ENCODE data around the gene ARRB1.
"Not testable (repeated sequence)": the region's sequence is repeated elsewhere in the genome, so short reads cannot be mapped to it uniquely, and the experiment has no call there.

The ARRB1 gene

DNA sequence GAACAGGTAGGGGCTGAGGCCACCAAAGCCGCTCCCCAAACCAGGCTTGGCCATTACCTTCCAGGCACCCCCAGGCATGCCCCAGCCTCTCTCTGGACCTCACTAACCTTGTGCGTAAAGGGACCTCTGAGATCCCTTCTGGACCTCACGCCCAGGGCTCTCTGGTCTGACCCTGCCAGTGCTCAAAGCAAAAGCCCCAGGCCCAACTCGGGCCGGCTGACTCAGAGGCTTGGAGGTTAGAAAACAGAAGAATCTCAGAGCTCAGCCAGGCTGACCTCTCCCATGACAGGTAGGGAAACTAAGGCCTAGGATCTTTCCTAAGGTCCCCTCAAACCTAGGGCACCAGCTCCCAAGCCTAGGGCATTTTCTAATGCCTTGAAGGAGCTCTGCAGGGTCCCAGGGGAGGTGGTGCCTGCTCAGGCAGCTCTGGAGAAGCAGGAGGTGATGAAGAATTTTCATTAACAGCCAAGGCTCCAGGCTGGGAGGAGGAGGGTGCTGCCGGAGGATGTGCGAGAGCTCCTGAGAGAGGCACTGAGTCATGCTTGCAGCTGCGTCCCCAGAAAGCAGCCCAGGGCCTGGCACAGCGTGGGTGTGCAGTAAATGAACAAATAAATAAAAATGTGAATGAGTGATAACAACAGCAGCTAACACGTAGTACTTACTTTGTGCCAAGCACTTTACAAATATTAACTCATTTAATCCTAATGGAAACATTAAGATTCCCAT is 25.6 kb downstream of the ARRB1 start:
- in situ Hi-C loops (cut with MboI; ENCODE audit: low sequenced_read_pairs): no loop called here

DNA sequence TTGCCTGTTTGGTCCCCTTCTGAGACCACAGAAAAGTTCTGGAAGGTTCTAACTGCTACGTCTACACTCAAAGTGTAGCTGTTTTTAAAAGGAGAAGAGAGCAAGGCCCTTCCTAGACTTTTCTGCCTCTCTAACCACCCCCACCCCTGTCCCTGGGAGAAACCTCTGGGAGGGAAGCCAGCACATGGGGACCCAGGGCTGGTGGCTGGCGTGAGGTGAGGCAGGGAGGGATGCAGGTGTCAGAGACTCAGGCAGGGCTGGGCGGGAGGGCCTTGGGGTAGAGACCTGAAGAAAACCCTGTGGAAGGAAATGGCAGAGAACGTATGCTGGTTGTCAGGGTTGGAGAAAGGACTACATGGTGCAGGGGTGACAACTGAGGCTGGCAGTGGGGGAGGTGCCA is 26.7 kb downstream of the ARRB1 start:
- in situ Hi-C loops (cut with MboI; ENCODE audit: low sequenced_read_pairs): no loop called here

DNA sequence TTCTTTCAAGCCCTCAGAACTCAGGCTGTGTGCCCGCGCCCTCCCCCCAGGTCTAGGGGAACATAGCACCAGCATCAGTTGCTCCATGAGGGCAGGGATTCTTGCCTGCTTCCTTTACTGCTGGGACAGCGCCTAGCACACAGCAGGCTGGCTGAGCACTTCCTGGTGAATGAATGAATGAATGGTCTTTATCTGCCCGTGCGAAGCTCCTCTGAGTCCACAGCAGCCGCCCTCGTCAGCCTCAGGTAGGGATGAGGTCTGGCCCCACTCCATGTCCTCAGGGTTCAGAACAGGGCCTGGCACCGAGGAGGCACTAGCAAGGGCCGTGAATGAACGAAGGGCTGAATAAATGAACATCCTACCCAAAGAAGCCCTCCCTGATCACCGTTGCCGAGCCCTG is 27.3 kb downstream of the ARRB1 start:
- in situ Hi-C loops (cut with MboI; ENCODE audit: low sequenced_read_pairs): no loop called here

DNA sequence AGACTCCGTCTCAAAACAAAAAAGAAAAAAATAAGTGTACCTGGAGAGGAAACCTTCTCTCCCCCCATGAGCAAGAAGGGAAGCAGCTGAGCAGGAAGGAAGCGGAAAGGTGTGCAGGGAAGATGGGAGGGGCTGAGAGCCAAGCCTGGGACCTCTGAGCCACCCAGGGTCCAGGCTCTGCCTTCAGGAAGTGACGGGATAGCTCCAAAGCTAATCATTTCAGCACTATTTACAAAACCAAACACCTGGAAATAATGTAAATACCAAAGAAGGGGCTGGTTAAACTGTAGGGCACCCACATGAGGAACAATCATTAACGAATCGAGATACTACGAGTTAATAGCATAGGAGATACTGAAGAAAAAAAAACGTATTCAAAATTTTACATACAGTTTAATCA is 27.9 kb downstream of the ARRB1 start:
- in situ Hi-C loops (cut with MboI; ENCODE audit: low sequenced_read_pairs): no loop called here

DNA sequence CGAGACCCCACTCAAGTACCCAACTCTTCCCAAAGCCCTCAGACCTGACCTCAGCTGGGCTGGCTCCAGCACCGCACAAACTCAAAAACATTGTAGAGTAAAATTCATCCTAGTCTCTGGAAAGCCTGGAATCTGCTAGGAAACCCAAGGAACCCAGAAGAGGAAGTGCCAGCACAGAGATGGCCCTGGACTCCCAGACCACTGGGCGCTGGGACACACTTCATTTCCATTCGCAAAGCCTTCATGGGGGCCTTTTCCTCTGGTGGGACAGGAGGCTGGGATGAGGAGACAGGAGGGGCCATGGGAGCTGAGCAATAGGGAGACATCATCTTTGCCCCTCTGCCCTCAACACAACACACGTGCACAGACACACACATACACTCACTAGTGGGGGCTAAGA is 30.8 kb downstream of the ARRB1 start:
- in situ Hi-C loops (cut with MboI; ENCODE audit: low sequenced_read_pairs): no loop called here

DNA sequence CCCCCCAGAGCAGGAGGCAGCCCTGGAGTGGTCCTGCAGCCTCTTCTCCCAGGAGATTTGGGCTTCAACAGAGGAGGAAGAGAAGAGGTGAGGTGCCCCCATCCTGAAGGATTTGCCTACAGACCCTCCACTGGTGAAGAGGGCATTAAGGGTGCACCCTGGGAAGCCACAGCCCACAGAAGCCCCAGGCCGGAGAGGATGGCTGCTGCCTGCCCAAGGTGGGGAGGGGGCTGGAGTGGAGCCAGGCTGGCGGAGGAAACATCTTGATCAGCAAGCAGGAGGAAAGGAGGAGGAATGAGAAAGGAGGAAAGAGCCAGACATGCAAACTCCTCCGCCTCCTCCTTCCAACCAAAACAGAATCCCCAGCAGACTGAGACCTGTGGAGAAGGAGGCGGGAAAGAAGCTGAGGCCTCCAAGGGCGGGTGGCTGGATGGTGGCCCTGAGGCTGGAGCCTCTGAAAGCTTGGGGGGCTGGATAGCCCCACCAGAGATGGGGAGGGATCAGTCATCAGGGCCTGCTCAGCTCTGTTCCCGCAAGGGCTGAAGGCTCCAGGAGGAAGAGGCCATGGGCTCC is 31.3 kb downstream of the ARRB1 start:
- in situ Hi-C loops (cut with MboI; ENCODE audit: low sequenced_read_pairs): no loop called here

DNA sequence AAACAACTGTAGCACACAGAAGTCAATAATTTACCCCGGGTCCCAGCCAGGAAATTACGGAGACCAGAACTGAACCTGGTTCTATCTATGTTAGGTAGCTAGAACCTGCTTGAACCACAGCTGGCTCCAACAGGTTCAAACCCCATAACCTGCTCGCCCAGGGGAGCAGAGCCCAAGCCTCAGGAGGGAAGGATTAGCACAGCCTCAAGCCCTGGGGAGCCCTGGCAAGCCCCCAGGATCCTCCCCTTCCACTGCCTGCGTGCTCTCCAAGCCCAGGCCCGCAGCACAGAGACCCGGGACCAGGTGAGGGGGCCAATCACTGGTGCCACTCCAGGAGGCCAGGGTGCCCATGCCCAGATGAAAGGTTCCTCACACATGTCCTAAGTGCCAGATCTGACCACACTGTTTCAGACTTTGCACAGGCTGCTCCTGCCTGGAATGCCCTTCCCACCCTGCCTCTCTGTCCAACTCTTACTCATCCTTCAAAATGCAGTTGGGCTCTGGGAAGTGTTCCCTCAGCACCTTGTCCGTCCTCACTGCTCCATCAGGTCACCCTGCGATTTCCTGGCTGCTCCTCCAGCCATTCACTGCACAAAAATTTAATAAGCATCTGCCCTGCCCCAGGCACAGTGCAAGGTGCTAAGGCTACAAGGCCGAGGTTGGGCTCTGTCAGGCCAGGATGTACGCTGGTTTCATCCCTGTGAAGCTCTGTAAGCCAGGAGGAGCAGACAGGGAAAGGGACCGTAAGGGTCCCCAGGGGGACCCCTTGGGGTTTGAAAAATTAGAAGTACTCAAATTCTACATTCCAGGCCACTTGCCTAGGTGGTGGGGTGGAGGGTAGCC is 32.2 kb downstream of the ARRB1 start:
- in situ Hi-C loops (cut with MboI; ENCODE audit: low sequenced_read_pairs): no loop called here

DNA sequence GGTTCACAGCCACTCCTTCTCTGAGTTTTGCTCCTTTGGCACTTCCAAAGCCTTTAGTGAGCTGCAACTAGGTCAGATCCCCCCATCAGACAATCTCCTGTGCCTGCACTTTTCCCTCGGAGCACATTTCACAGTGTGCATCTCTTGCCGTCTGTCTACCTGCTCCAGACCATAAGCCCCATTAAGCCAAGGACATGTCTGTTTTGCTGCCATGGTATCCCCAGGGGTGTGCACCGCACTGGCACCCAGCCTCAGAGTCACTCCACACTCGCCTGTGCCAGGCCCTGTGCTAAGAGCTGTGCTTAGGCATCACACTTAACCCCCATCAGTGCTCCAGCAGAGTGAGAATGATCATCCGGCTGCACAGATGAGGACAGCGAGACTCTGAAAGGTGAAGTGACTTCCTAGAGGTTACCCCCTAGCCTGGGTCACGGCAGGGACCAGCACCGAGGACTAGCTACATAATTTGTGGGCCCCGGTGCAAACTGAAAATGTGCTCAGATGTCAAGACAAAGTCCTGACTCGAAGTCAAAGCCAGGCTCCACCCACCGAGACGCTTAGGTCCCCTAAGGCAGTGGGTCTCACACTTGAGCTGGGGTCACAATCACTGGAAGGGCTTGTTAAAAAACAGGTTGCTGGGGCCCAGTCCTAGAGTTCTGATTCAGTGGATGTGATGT is 33.9 kb downstream of the ARRB1 start:
- in situ Hi-C loops (cut with MboI; ENCODE audit: low sequenced_read_pairs): no loop called here

DNA sequence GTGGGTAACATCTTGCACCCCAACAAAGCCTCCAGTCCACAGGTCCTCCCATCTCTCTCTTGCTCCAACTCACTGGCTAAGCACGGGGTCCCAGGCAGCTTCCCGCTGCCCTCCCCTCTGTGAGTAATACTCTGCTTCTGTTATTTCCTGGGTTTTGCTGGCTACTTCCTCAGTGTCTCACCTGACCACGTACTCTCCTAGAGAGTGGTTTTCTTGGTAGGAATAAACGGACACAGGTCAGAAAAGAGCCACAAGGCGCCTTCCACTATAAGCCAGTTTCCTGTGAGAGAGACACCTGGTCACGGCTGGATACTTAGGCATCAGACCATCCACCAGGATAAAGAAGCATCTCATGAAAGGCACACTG is 36.0 kb downstream of the ARRB1 start:
- in situ Hi-C loops (cut with MboI; ENCODE audit: low sequenced_read_pairs): no loop called here

DNA sequence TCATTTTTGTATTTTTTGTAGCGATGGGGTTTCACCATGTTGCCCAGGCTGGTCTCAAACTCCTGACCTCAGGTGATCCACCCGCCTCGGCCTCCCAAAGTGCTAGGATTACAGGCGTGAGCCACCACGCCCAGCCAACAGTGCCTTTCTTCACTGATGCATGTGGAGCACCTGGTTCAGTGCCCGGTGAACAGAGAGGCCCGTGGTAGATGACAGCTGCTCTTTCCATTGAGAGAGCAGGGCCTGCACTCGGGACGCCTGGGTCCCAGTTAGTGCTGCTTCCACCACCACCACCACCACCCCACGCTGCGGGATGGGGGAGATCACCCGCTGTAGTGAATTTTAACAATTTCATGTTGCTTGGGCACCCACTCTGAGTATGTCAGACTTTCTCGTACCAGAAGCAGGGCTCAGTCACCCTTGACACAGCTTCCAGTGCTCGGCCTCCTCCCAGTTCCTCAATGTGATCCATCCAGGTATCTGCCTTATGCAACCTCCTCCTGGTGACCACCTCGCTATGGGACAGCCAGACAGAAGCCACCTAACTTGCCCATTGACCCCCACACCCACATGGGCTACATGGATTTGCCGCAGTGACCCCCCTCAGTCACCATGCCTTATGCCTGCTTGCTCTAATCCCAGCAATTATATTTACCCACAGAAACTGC is 36.6 kb downstream of the ARRB1 start:
- in situ Hi-C loops (cut with MboI; ENCODE audit: low sequenced_read_pairs): no loop called here

DNA sequence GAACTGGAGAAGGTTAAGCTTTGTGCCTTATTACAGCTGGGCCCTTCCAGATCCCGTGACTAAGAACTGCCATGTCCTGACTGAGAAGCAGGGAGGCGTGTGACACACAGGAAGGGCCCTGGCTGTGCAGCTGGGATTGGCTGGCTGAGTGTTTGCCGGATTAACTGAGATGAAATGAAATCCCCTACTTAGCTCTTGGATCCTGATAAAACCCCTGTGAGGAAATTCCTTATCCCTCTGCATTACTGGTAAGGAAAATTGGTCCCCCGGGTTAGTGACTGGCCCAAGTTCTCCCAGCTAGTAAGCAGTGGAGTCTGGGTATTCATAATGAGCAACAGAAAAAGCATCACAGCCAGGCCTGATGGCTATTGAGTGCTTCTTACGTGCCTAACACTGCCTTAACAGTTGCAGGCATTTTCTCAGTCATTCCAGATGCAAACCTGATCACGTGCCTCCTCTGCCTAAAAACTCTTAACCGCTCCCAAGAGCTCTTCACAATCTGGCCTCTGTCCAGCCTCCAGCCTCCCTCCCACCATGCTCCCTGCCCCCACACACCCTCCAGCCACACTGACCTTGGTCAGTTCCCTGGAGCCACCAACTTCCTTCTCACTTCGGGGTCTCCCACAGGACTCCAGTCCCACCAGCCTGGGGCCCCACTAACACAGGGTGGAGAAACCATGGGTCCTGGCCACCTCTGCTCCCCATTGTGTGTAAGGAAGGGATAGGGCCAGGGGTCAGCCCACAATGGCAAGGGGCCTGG is 37.8 kb downstream of the ARRB1 start:
- in situ Hi-C loops (cut with MboI; ENCODE audit: low sequenced_read_pairs): no loop called here

DNA sequence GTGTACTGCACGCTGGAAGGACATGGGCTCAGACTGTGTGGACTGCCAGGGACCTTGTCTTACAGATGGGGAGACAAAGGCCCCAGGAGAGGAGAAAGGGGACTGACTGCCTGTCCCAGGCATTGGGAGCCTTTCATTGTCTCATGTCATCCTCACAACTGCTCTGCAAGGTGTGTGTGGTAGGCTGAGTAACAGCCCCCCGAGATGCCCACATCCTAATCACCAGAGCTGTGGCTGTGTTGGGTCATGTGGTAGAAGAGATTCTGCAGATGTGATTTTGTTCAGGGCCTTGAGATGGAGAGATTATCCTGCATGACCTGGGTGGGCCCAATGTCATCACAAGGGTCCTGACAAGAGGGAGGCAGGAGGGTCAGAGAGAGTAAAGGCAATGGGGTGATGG is 39.1 kb downstream of the ARRB1 start:
- in situ Hi-C loops (cut with MboI; ENCODE audit: low sequenced_read_pairs): no loop called here

DNA sequence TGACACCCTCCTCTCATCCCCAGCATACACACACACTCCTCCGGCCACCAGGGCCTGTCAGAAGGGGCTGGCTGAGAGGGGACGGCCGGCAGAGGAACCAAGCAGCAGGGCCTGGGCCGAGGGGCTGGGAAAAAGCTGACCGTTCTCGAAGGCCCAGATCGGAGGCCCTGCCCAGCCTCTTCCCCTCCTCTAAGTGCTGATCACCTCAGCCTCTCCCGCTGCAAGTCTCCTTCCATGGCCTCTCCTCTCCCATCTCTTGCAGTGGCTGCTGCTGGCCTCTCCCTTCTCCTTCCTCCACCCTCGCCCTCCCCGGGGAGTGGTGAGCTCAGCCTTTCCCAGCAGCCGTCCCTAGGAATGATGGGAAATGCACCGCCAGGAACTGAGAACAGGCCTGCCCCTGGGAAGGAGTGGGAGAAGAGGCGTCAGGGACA is 39.6 kb downstream of the ARRB1 start:
- in situ Hi-C loops (cut with MboI; ENCODE audit: low sequenced_read_pairs): no loop called here

DNA sequence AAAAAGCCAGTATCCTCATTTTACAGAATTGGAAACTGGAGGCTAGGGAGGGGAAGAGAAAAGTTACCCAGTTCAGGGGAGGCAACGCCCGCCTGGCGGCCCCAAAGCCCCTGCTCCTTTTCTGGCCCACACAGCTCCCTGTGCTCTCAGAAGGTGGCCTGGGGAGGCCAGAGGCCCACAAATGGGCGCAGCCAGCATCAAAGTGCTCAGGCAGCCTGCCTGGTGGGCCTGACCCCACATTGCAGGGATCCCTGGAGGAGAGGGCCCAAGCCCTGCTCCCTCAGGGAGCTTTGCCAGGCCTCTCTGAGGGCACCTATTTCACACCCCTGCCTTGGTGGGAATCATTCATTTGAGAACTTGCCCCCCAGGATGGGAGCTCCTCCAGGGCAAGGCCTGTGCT is 42.5 kb downstream of the ARRB1 start:
- in situ Hi-C loops (cut with MboI; ENCODE audit: low sequenced_read_pairs): no loop called here

DNA sequence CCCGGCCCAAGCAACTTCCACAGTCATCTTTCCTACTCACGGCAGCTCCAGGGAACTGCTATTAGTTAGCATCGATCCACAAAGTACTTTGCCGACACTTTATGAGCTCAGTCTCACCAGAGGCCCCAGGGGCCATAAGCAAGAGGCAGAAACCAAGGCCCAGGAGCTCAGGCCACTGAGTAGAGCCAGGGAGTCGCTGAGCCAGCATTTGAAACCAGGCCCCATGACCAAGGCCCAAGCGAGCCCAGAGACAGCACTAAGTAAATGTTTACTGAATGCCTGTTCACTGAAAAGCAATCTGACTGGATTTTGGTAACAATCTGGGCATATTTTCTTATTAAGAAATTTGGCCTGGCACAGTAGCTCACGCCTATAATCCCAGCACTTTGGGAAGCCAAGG is 43.3 kb downstream of the ARRB1 start:
- in situ Hi-C loops (cut with MboI; ENCODE audit: low sequenced_read_pairs): no loop called here

DNA sequence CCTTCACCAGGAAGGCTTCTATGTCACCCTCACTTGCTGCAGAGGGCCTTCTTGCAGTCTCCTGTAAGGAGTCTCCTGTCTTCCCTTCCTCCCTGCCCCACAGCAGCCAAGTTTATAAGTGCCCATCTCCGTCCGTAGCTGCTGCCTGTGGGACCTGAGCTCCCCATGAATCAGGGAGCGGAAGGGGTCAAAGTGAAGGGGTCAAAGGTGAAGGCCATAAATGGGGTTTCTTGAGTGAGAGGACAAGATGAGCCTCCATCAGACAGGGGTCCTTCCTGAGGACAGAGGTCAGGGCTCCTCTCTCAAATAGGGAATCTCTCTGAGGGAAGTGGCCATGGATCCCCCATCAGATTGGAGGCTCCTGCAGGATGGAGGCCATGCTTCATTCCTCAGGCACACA is 44.4 kb downstream of the ARRB1 start:
- in situ Hi-C loops (cut with MboI; ENCODE audit: low sequenced_read_pairs): no loop called here

DNA sequence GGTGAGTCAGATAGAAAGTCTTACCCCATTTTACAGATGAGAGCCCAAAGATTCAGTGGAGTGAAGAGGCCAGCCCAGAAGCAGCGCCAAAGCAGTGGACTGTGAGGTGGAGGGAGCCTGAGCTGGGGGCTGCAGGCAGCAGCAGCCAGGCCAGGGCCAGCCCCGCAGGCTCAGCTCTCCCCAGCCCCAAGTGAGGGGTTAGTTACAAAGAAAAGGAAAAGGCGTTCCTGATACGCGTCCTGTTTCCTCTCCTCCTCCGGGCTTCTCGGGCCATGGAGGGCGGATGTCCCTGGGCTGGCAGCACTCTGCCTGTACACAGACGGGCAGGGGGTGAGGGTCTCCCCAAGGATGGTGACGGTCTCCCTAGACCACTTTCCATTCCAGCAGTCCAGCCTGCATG is 44.9 kb downstream of the ARRB1 start:
- in situ Hi-C loops (cut with MboI; ENCODE audit: low sequenced_read_pairs): no loop called here

DNA sequence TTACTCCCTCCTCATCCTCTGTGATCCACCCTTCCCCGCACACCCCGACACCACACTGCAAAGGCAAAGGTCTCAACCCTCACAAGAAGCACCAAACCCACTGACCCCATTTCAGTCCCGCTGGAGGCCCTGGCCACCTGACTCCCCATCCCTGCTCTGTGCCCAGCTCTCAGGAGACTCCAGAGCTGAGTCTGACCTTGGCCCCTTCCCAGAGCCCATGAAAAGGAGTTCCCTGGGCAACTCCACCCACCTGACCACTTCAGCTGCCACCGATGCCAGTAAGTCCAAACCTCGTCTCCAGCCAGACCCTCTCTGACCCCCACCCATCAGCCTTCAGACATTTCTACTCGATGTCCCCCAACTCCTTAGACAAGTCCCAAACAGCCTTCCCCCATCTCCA is 45.5 kb downstream of the ARRB1 start:
- in situ Hi-C loops (cut with MboI; ENCODE audit: low sequenced_read_pairs): no loop called here

DNA sequence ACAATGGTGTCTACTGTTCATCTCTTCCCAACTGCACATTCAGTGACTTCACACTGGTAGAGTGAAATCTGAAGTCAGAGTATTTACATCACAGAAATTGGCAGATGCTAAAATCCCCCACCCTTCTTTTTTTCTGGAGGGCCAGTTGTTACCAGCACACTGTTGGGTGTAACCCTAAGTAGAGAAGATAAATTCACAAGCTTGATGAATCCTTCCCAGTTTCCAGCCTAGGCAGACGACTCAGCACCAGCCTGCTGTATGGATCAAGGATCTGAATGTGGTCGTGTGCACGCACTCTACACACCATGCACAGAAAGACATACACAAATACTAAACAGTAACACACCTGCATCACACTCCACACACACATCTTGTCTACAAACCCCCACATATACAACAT is 46.0 kb downstream of the ARRB1 start:
- in situ Hi-C loops (cut with MboI; ENCODE audit: low sequenced_read_pairs): no loop called here

DNA sequence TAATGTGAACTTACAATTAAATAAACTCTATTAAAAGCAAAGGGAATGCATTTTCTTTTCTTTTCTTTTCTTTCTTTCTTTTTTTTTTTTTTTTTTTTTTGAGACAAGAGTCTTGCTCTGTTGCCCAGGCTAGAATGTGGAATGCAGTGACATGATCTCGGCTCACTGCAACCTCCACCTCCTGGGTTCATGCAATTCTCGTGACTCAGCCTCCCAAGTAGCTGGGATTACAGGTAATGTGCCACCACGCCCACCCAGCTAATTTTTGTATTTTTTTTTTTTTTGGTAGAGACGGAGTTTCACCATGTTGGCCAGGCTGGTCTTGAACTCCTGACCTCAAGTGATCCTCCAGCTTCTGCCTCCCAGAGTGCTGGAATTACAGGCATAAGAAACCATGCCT is 46.5 kb downstream of the ARRB1 start:
- in situ Hi-C loops (cut with MboI; ENCODE audit: low sequenced_read_pairs): not testable (repeated sequence)
